Effector CD8-positive, alpha-beta T cell (primary cell): ENCODE measurements around the gene HNRNPA2B1.
"Not testable (repeated sequence)": the region's sequence is repeated elsewhere in the genome, so short reads cannot be mapped to it uniquely, and the experiment has no call there.

Experiments
- DNase-seq: peaks from one replicate; lab custom pipeline; 2025; lab: John Stamatoyannopoulos, UW

The HNRNPA2B1 gene

DNA sequence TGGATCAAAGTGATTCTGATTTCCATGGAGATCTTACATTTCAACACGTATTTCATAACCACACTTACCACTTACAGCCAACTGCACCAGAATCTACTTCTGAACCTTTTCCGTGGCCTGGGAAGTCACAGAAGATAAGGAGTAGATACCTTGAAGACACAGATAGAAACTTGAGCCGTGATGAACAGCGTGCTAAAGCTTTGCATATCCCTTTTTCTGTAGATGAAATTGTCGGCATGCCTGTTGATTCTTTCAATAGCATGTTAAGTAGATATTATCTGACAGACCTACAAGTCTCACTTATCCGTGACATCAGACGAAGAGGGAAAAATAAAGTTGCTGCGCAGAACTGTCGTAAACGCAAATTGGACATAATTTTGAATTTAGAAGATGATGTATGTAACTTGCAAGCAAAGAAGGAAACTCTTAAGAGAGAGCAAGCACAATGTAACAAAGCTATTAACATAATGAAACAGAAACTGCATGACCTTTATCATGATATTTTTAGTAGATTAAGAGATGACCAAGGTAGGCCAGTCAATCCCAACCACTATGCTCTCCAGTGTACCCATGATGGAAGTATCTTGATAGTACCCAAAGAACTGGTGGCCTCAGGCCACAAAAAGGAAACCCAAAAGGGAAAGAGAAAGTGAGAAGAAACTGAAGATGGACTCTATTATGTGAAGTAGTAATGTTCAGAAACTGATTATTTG is 15.3 kb downstream of the HNRNPA2B1 start:
- DNase-seq: no peak

DNA sequence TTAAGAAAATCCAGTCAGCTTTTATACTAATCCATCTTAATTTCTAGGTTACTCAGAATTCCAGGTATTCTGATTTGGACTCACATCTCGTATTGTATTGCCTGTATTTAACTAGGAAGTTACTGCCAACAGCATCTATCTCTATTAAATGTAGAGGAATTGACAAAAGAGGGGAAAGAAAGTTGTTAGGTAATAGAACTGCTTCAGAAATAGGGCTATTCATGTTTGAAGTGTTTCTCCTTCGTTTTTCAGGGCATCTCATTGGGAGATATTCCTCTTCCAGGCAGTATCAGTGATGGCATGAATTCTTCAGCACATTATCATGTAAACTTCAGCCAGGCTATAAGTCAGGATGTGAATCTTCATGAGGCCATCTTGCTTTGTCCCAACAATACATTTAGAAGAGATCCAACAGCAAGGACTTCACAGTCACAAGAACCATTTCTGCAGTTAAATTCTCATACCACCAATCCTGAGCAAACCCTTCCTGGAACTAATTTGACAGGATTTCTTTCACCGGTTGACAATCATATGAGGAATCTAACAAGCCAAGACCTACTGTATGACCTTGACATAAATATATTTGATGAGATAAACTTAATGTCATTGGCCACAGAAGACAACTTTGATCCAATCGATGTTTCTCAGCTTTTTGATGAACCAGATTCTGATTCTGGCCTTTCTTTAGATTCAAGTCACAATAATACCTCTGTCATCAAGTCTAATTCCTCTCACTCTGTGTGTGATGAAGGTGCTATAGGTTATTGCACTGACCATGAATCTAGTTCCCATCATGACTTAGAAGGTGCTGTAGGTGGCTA is 16.1 kb downstream of the HNRNPA2B1 start:
- not testable (repeated sequence) for DNase-seq

- DNase-seq: no peak
Measured at GRCh38 chr7:26183545-26184280, 16.8 kb downstream of the HNRNPA2B1 start.

DNA sequence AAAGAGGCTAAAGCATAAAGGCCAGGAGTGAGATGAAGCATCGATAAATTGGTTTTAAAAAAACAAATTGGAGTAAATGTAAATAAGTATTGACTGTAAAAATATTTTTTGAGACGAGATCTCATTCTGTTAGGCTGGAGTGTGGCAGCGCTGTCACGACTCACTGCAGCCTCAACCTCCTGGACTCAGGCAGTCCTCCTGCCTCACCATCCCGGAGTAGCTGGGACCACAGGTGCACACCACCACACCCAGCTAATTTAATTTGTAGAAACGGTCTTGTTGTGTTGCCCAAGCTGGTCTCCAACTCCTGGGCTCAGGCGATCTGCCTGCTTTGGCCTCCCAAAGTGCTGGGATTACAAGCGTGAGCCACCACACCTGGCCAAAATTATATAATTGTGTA is 17.8 kb downstream of the HNRNPA2B1 start:
- no peak for DNase-seq

DNA sequence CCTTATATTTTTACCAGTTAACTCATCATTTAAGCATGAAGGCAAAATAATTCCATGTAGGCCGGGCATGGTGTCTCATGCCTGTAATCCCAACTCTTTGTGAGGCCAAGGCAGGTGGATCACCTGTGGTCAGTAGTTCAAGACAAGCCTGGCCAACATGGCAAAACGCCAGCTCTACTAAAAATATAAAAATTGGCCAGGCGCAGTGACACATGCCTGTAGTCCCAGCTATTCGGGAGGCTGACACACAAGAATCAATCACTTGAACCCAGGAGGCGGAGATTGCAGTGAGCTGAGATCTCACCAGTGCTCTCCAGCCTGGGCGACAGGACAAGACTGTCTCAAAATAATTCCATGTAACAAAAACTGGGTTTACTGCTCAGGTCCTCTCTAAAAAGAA is 18.3 kb downstream of the HNRNPA2B1 start:
- DNase-seq: no peak

- DNase-seq: no peak
Measured at GRCh38 chr7:26181474-26182227, 18.9 kb downstream of the HNRNPA2B1 start.

- DNase-seq: no peak
Measured at GRCh38 chr7:26180792-26181198, 19.8 kb downstream of the HNRNPA2B1 start.

GRCh38 chr7:26179826-26180497 is 20.6 kb downstream of the HNRNPA2B1 start:
- DNase-seq: no peak

GRCh38 chr7:26179422-26179821 is 21.1 kb downstream of the HNRNPA2B1 start:
- no peak for DNase-seq

DNA sequence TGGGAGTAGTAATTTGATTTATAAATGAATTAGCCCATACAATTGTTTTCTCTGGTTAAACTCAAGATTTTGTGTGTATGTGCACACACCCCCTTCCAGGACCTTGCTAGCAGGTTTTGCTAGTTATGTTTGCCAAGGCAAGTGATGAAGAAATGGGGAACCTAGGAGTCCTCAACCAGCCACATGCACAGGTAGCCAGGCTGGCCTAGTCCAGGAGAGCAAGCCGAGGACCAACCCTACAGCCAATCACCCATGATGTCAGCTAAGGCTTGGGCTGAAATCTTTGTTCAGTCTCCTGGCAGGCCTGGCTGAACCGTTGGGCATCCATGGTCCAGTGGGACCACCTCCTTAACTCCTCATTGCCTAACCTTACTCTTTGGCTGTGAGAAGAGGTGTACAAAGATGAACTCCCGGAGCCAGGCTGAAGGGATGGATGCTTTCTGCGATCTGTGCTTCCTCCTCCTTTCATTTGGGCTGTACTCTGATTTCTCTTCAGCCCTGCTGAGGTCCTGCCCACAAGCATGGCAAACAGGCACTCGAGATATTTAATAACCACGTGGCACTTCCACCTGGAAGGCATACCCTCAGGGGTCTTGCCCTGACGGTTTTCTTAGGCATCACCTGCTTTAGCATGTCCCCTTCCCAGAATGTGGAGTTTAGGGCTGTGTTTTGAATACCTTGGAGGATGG is 22.1 kb downstream of the HNRNPA2B1 start:
- no peak for DNase-seq

DNA sequence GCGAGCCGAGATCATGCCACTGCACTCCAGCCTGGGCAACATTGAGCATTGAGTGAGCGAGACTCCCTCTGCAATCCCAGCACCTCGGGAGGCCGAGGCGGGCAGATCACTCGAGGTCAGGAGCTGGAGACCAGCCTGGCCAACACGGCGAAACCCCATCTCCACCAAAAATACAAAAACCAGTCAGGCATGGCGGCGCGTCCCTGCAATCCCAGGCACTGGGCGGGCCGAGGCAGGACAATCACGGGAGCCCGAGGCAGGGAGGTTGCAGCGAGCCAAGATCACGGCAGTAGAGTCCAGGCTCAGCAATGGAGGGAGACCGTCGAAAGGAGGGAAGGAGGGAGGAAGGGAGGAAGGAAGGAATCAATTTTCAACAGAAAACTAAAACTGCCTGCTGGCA is 23.3 kb downstream of the HNRNPA2B1 start:
- DNase-seq: not testable (repeated sequence)

GRCh38 chr7:26176696-26177095 is 23.9 kb downstream of the HNRNPA2B1 start:
- not testable (repeated sequence) for DNase-seq

- not testable (repeated sequence) for DNase-seq
Measured at GRCh38 chr7:26175903-26176302, 24.6 kb downstream of the HNRNPA2B1 start.

DNA sequence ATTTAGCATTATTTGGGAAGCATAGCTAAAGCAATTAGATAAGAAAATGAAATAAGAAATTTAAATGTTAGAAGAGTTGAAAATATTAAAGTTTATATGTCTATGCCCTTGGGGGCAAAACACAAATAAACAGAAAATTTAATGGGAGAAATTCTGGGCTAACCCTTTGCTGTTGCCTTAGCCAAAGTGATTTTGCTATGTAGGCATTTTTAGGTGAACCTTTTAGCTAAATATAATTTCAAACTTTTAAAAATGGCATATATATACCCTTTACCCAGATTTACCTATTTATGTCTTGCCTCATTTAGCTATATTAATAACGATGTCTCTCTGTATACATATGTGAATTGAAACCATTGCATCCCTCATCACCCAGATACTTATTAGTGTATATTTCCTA is 28.5 kb downstream of the HNRNPA2B1 start:
- DNase-seq: no peak

GRCh38 chr7:26171601-26172000 is 28.9 kb downstream of the HNRNPA2B1 start:
- DNase-seq: no peak

DNA sequence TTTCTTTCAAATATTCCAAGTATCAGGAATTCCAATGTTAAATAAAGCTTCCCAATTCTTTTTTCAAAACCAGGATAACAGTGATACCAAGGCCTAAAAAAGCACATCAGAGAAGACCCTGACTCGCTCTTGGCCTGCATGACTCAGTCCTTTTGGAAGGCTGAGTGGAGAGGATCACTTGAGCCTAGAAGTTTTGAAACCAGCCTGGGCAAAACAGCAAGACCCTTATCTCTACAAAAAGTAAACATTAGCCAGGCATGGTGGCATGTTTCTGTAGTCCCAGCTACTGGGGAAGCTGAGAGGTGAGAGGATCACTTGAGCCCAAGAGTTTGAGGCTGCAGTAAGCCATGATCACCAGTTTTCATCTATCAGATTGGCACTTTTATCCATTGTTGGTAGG is 29.9 kb downstream of the HNRNPA2B1 start:
- no peak for DNase-seq

DNA sequence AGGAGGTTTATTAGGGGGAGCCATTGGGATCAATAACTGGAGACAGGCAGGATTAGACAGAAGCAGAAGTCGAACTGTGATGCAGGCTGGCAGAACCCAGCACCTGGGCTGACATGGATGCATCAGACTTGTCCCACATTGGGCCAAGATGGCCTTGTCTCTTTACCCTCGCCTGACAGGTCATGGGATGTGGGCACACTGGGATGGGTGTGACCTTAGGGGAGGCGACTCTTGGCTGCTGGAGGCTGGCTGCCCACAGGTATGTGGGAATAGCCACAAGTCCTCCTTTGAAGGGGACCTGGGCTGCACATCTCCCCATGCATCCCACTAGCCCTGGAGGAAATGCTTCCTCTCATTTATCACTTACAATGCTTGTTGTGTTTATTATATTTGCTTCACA is 31.3 kb downstream of the HNRNPA2B1 start:
- DNase-seq: no peak

- DNase-seq: no peak
Measured at GRCh38 chr7:26168458-26169023, 32.0 kb downstream of the HNRNPA2B1 start.

- DNase-seq: no peak
Measured at GRCh38 chr7:26167303-26167934, 33.1 kb downstream of the HNRNPA2B1 start.
